IMR-90 (cell line): ENCODE measurements around the gene VAC14. TPM values are rescaled to one million over a fixed set of nuclear protein-coding genes. Genes with fewer than 3 reads are reported as not detected.

Experiments
- ATAC-seq: fragments of 200-7000 bp; cut with Tn5 transposase; 2 replicates; pipeline ENCODE4 v1.9.1; 2020; ENCODE audit warnings: low read depth, mild to moderate bottlenecking, moderate library complexity
- BruUV-seq: library from RNA; stranded (reverse); fragments of 400-500 nt; replicated peaks from 2 replicates; lab custom pipeline; 2021; lab: Mats Ljungman, UMichigan
- CTCF ChIA-PET: fragments of 300-600 bp; formaldehyde crosslinking; extraction: SDS; loops from one replicate; lab custom pipeline; 2021; ENCODE audit warnings: antibody characterized with exemption; lab: Yijun Ruan, JAX
- POLR2A ChIA-PET: fragments of 300-600 bp; sonication (Branson Sonifier 250); formaldehyde crosslinking; loops from one replicate; lab custom pipeline; 2022; ENCODE audit warnings: antibody characterized with exemption; ENCODE audit not compliant: unreplicated experiment; lab: Charles Lee
- DNase-seq: peaks from one replicate; pipeline ENCODE4 v3.0.0; 2013
- H2AFZ ChIP-seq: replicated peaks from 2 replicates; pipeline ENCODE3; 2013; ENCODE audit warnings: low read length, mild to moderate bottlenecking; ENCODE audit not compliant: poor library complexity
- H2AK5ac ChIP-seq: 2 replicates; pipeline ENCODE4 v1.6.1; 2013; ENCODE audit warnings: low read depth, low read length, inconsistent platforms
- H2AK9ac ChIP-seq: replicated peaks from 2 replicates; pipeline ENCODE3; 2013; ENCODE audit warnings: mild to moderate bottlenecking, low read depth, low read length, moderate library complexity; ENCODE audit not compliant: poor library complexity
- H2BK120ac ChIP-seq: 2 replicates; pipeline ENCODE4 v1.6.1; 2013; ENCODE audit warnings: low read depth, low read length, inconsistent platforms
- H2BK15ac ChIP-seq: 3 replicates; pipeline ENCODE4 v1.6.1; 2013; ENCODE audit warnings: low read depth, low read length, inconsistent platforms
- H2BK20ac ChIP-seq: 2 replicates; pipeline ENCODE4 v1.6.1; 2013; ENCODE audit warnings: low read depth, mild to moderate bottlenecking, inconsistent platforms, low read length, moderate library complexity
- H2BK5ac ChIP-seq: 2 replicates; pipeline ENCODE4 v1.6.1; 2013; ENCODE audit warnings: mild to moderate bottlenecking, low read depth, low read length, inconsistent platforms; ENCODE audit not compliant: poor library complexity, severe bottlenecking
- H3K14ac ChIP-seq: replicated peaks from 2 replicates; pipeline ENCODE4 v1.6.1; 2013; ENCODE audit warnings: low read depth, low read length, inconsistent platforms
- H3K18ac ChIP-seq: 2 replicates; pipeline ENCODE4 v1.6.1; 2013; ENCODE audit warnings: low read depth, low read length, control low read depth
- H3K23ac ChIP-seq: 2 replicates; pipeline ENCODE4 v1.6.1; 2013; ENCODE audit warnings: low read depth, low read length, inconsistent platforms
- H3K27ac ChIP-seq: 2 replicates; pipeline ENCODE4 v1.5.1; 2013; ENCODE audit warnings: mild to moderate bottlenecking, control low read depth, low read length; ENCODE audit not compliant: insufficient read depth
- H3K27me3 ChIP-seq: 2 replicates; pipeline ENCODE4 v1.6.1; 2013; ENCODE audit warnings: low read length; ENCODE audit not compliant: control insufficient read depth, insufficient read depth
- H3K36me3 ChIP-seq: 2 replicates; pipeline ENCODE4 v1.6.1; 2013; ENCODE audit warnings: low read length, mixed read lengths; ENCODE audit not compliant: control insufficient read depth, insufficient read depth
- H3K4ac ChIP-seq: 2 replicates; pipeline ENCODE4 v1.6.1; 2013; ENCODE audit warnings: low read depth, low read length, inconsistent platforms
- H3K4me1 ChIP-seq: 2 replicates; pipeline ENCODE4 v1.6.1; 2013; ENCODE audit warnings: low read length, mixed read lengths; ENCODE audit not compliant: control insufficient read depth, insufficient read depth
- H3K4me2 ChIP-seq: 2 replicates; pipeline ENCODE4 v1.6.1; 2013; ENCODE audit warnings: low read depth, mild to moderate bottlenecking, control low read depth, low read length, moderate library complexity
- H3K4me3 ChIP-seq: 2 replicates; pipeline ENCODE4 v1.5.1; 2013; ENCODE audit warnings: low read depth, mild to moderate bottlenecking, control low read depth, low read length, moderate library complexity; ENCODE audit not compliant: insufficient read depth
- H3K56ac ChIP-seq: 2 replicates; pipeline ENCODE4 v1.6.1; 2013; ENCODE audit warnings: low read length, inconsistent platforms; ENCODE audit not compliant: insufficient read depth; ENCODE audit errors: extremely low read depth
- H3K79me1 ChIP-seq, 2 experiments: 2 replicates each; pipeline ENCODE4 v1.6.1; 2013; ENCODE audit warnings: low read length in 2 of 2, inconsistent platforms in 1 of 2, low read depth in 1 of 2
- H3K9ac ChIP-seq: 2 replicates; pipeline ENCODE4 v1.6.1; 2013; ENCODE audit warnings: low read depth, low read length, control low read depth
- H3K9me1 ChIP-seq: 2 replicates; pipeline ENCODE4 v1.6.1; 2013; ENCODE audit warnings: low read length, inconsistent platforms; ENCODE audit not compliant: insufficient read depth
- H3K9me3 ChIP-seq: 2 replicates; pipeline ENCODE4 v1.6.1; 2013; ENCODE audit warnings: low read length; ENCODE audit not compliant: control insufficient read depth, insufficient read depth
- H4K20me1 ChIP-seq: 2 replicates; pipeline ENCODE4 v1.6.1; 2013; ENCODE audit warnings: low read length, inconsistent platforms; ENCODE audit not compliant: insufficient read depth
- H4K5ac ChIP-seq: 2 replicates; pipeline ENCODE4 v1.6.1; 2013; ENCODE audit warnings: mild to moderate bottlenecking, low read depth, low read length, control low read depth
- H4K8ac ChIP-seq, 2 experiments: 2 replicates each; pipeline ENCODE4 v1.6.1; 2013; ENCODE audit warnings: low read depth in 2 of 2, low read length in 2 of 2, control low read depth in 1 of 2, inconsistent platforms in 1 of 2
- H4K91ac ChIP-seq: 2 replicates; pipeline ENCODE4 v1.6.1; 2013; ENCODE audit warnings: low read depth, low read length, inconsistent platforms; ENCODE audit not compliant: insufficient read depth
- BHLHE40 ChIP-seq: fragments of 150-350 bp; IDR thresholded peaks from 2 replicates; pipeline ENCODE4 v1.6.1; 2016; ENCODE audit warnings: mild to moderate bottlenecking, low read depth, low read length
- CEBPB ChIP-seq: IDR thresholded peaks from 2 replicates; pipeline ENCODE4 v1.6.1; 2012; ENCODE audit warnings: low read depth, low read length, improper control_type of control experiment
- CHD1 ChIP-seq: IDR thresholded peaks from 2 replicates; pipeline ENCODE4 v1.6.1; 2012; ENCODE audit warnings: low read depth, low read length, improper control_type of control experiment
- FOS ChIP-seq: fragments of 150-350 bp; IDR thresholded peaks from 2 replicates; pipeline ENCODE4 v1.6.1; 2016; ENCODE audit warnings: low read depth, low read length
- MAFK ChIP-seq: IDR thresholded peaks from 2 replicates; pipeline ENCODE4 v1.6.1; 2012; ENCODE audit warnings: low read depth, low read length, improper control_type of control experiment
- MAZ ChIP-seq: IDR thresholded peaks from 2 replicates; pipeline ENCODE4 v1.6.1; 2012; ENCODE audit warnings: low read depth, mild to moderate bottlenecking, low read length, improper control_type of control experiment, moderate library complexity, borderline replicate concordance
- MXI1 ChIP-seq: IDR thresholded peaks from 2 replicates; pipeline ENCODE4 v1.6.1; 2012; ENCODE audit warnings: low read depth, mild to moderate bottlenecking, low read length, moderate library complexity, borderline replicate concordance
- NFE2L2 ChIP-seq: fragments of 150-350 bp; IDR thresholded peaks from 2 replicates; pipeline ENCODE4 v1.6.1; 2016; ENCODE audit warnings: low read depth, mild to moderate bottlenecking, low read length
- POLR2A ChIP-seq: IDR thresholded peaks from 2 replicates; pipeline ENCODE4 v1.6.1; 2012; ENCODE audit warnings: mild to moderate bottlenecking, low read depth, low read length
- RAD21 ChIP-seq: IDR thresholded peaks from 2 replicates; pipeline ENCODE4 v1.6.1; 2012; ENCODE audit warnings: low read length, improper control_type of control experiment
- RCOR1 ChIP-seq: IDR thresholded peaks from 2 replicates; pipeline ENCODE4 v1.6.1; 2012; ENCODE audit warnings: mild to moderate bottlenecking, low read length, improper control_type of control experiment; ENCODE audit not compliant: insufficient replicate concordance
- RFX5 ChIP-seq: IDR thresholded peaks from 2 replicates; pipeline ENCODE4 v1.8.0; 2012; ENCODE audit warnings: low read depth, mild to moderate bottlenecking, low read length, moderate library complexity
- SMC3 ChIP-seq: fragments of 150-350 bp; IDR thresholded peaks from 2 replicates; pipeline ENCODE4 v1.6.1; 2016; ENCODE audit warnings: low read depth, mild to moderate bottlenecking, antibody characterized with exemption, low read length, moderate library complexity
- USF2 ChIP-seq: fragments of 150-350 bp; IDR thresholded peaks from 2 replicates; pipeline ENCODE4 v1.6.1; 2017; ENCODE audit warnings: mild to moderate bottlenecking, antibody characterized with exemption, low read length, low read depth
- WGBS, 2 experiments: methylation state at CpG; one replicate each; pipeline versions ENCODE4 v1.1.5 to v1.1.7; 2013; ENCODE audit warnings: missing lambda C conversion rate in 2 of 2; ENCODE audit not compliant: insufficient read length in 1 of 2; ENCODE audit errors: extremely low coverage in 2 of 2; 5-methylcytosine and 5-hydroxymethylcytosine counted together
- dilution Hi-C: fragments of 300-500 bp; cut with HindIII; formaldehyde crosslinking; loops from one replicate; pipeline ENCODE4 v1.14.3; 2018; ENCODE audit warnings: low sequenced_read_pairs; ENCODE audit not compliant: unreplicated experiment
- in situ Hi-C: fragments of 300-500 bp; cut with MboI; formaldehyde crosslinking; loops from 3 replicates; pipeline ENCODE4 v1.14.3; 2019; ENCODE audit warnings: low sequenced_read_pairs, inconsistent platforms, mixed read lengths
- intact Hi-C: fragments of 100-400 bp; cut with micrococcal nuclease; formaldehyde crosslinking; loops from 2 replicates; pipeline ENCODE4 v1.10.0; 2022
- polyA plus RNA-seq, 3 experiments: library from polyadenylated mRNA; depleted of rRNA; stranded (reverse); fragments of >200 nt; gene quantifications; 2 replicates each; pipeline ENCODE4 v1.2.3, GENCODE V29; 2012; ENCODE audit warnings: low replicate concordance in 1 of 3
- total RNA-seq: library from RNA; depleted of rRNA; stranded (reverse); fragments of >200 nt; gene quantifications from 2 replicates; pipeline ENCODE4 v1.2.3, GENCODE V29; 2012
- TF ChIP-seq, protein P1 (sequence below): conservative IDR thresholded peaks from 2 replicates; pipeline ENCODE4 v1.5.1; 2012; ENCODE audit warnings: mild to moderate bottlenecking, low read depth, low read length, improper control_type of control experiment
- TF ChIP-seq, protein P2 (sequence below): fragments of 150-350 bp; IDR thresholded peaks from 2 replicates; pipeline ENCODE4 v1.6.1; 2016; ENCODE audit warnings: low read depth, mild to moderate bottlenecking, low read length, moderate library complexity, borderline replicate concordance

The VAC14 gene
- total and polyA plus RNA-seq, 2 of the 4 experiments (the other 2 are of a cell fraction), result 21.1 to 40.2 TPM

- Histone ChIP-seq H2AFZ (no peak overlapping the region), H3K4me3 (no peak overlapping the region), H3K4me1 (no peaks in the 10 kb centered on the region; the same call in 1 of the 2 replicates), H3K4me2 (no peak overlapping the region), H3K36me3 (peaks cover 7% of the 10 kb centered on the region; the same call in 1 of the 2 replicates), H3K27ac (no peak overlapping the region), H4K20me1 (peaks cover 42% of the 10 kb centered on the region), H2BK5ac (no peak overlapping the region), H3K9me3 (no peaks in the 10 kb centered on the region), H4K91ac (no peak overlapping the region), H3K4ac (no peak overlapping the region), H3K18ac (no peak overlapping the region), H2AK9ac (no peak overlapping the region), H2BK20ac (no peak overlapping the region), H2AK5ac (no peak overlapping the region), H3K9ac (no peak overlapping the region), H4K8ac (no peak overlapping the region), H3K14ac (no peak overlapping the region), H4K5ac (no peak overlapping the region), H3K27me3 (no peaks in the 10 kb centered on the region), H3K23ac (no peak overlapping the region), H2BK15ac (no peak overlapping the region), H3K56ac (no peak overlapping the region), H3K9me1 (peaks cover 7% of the 10 kb centered on the region; the same call in 1 of the 2 replicates), H2BK120ac (no peak overlapping the region), H3K79me1 (peaks cover 46 to 76% of the 10 kb centered on the region in 2 experiments)
- 30% methylated on average over 4 of the region's 8 CpGs; no CpG with 5 or more reads in 1 of the 2 experiments for WGBS, 2 experiments
- no peak for TF ChIP-seq BHLHE40
- no peak for TF ChIP-seq CHD1
- no peak for TF ChIP-seq USF2
- TF ChIP-seq RCOR1, result no peak
- no peak for TF ChIP-seq NFE2L2
- TF ChIP-seq, protein P1, sequence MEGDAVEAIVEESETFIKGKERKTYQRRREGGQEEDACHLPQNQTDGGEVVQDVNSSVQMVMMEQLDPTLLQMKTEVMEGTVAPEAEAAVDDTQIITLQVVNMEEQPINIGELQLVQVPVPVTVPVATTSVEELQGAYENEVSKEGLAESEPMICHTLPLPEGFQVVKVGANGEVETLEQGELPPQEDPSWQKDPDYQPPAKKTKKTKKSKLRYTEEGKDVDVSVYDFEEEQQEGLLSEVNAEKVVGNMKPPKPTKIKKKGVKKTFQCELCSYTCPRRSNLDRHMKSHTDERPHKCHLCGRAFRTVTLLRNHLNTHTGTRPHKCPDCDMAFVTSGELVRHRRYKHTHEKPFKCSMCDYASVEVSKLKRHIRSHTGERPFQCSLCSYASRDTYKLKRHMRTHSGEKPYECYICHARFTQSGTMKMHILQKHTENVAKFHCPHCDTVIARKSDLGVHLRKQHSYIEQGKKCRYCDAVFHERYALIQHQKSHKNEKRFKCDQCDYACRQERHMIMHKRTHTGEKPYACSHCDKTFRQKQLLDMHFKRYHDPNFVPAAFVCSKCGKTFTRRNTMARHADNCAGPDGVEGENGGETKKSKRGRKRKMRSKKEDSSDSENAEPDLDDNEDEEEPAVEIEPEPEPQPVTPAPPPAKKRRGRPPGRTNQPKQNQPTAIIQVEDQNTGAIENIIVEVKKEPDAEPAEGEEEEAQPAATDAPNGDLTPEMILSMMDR, result no peak
- TF ChIP-seq MAZ, result no peak
- no peak for TF ChIP-seq MXI1
- no peak for TF ChIP-seq SMC3
- TF ChIP-seq RAD21, result no peak
- no peak for TF ChIP-seq FOS
- TF ChIP-seq MAFK, result no peak
- no peak for TF ChIP-seq POLR2A
- no peak for TF ChIP-seq CEBPB
- no peak for TF ChIP-seq RFX5
- TF ChIP-seq, protein P2, sequence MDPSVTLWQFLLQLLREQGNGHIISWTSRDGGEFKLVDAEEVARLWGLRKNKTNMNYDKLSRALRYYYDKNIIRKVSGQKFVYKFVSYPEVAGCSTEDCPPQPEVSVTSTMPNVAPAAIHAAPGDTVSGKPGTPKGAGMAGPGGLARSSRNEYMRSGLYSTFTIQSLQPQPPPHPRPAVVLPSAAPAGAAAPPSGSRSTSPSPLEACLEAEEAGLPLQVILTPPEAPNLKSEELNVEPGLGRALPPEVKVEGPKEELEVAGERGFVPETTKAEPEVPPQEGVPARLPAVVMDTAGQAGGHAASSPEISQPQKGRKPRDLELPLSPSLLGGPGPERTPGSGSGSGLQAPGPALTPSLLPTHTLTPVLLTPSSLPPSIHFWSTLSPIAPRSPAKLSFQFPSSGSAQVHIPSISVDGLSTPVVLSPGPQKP, result no peak
- no peak for DNase-seq
- dilution Hi-C loops, result no loop called here
- ATAC-seq, result no peak
- in situ Hi-C loops, result loop anchor here (25.0 kb wide), 2 partner anchors 496 to 696 kb away; partner anchors contain the start of genes CMTR2 and ZNF19
- ChIA-PET CTCF (no interaction called here), POLR2A (no interaction called here)
- intact Hi-C loops, result no loop called here
- no TSS peak for BruUV-seq
Measured at GRCh38 chr16:70790815-70791214, 10.1 kb downstream of the VAC14 start.
